NCI-H2081 treated with DMSO at 0.1 percent for 48 hours (cell line): Measurements from ENCODE around the gene CYB561D2.
"Not testable (repeated sequence)": the region's sequence is repeated elsewhere in the genome, so short reads cannot be mapped to it uniquely, and the experiment has no call there.

ENCODE experiments used
- DNase-seq: peaks from one replicate; lab custom pipeline; 2025; lab: John Stamatoyannopoulos, UW

CYB561D2 gene

GRCh38 chr3:50350527-50351322 lies at the start of gene CYB561D2, which contains the start of gene NPRL2:
CYB561D2 (plus strand) TSS chr3:50350862; CDS start chr3:50351434, 572 bp downstream.
NPRL2 (minus strand) TSS chr3:50350775; CDS start chr3:50350652, 123 bp downstream.
- peak; percentile 62 for DNase-seq

GRCh38 chr3:50302095-50303012 lies 48.3 kb upstream of the CYB561D2 start:
- DNase-seq: no peak

GRCh38 chr3:50303013-50303815 lies 47.4 kb upstream of the CYB561D2 start, which contains the start of gene HYAL1:
HYAL1 (minus strand) TSS chr3:50303574; CDS start chr3:50302956, 618 bp downstream.
- no peak for DNase-seq

GRCh38 chr3:50304601-50305000 lies 46.1 kb upstream of the CYB561D2 start:
- no peak for DNase-seq

GRCh38 chr3:50312041-50312440 lies 38.6 kb upstream of the CYB561D2 start:
- DNase-seq: not testable (repeated sequence)

GRCh38 chr3:50314342-50314741 lies 36.3 kb upstream of the CYB561D2 start:
- no peak for DNase-seq

GRCh38 chr3:50314816-50315215 lies 35.8 kb upstream of the CYB561D2 start:
- no peak for DNase-seq

- no peak for DNase-seq
These were observed 33.9 kb upstream of the CYB561D2 start for GRCh38 chr3:50316657-50317242.

- DNase-seq: no peak
These were observed 33.4 kb upstream of the CYB561D2 start for GRCh38 chr3:50317300-50317699.

- no peak for DNase-seq
These were observed 32.5 kb upstream of the CYB561D2 start for GRCh38 chr3:50318163-50318562.

GRCh38 chr3:50318615-50319014 lies 32.0 kb upstream of the CYB561D2 start:
- no peak for DNase-seq

GRCh38 chr3:50319181-50319893 lies 31.3 kb upstream of the CYB561D2 start:
- DNase-seq: no peak

GRCh38 chr3:50319894-50320625 lies 30.6 kb upstream of the CYB561D2 start:
- no peak for DNase-seq

- no peak for DNase-seq
These were observed 29.8 kb upstream of the CYB561D2 start for GRCh38 chr3:50320853-50321335.

- DNase-seq: no peak
These were observed 29.1 kb upstream of the CYB561D2 start for GRCh38 chr3:50321336-50322114.

- DNase-seq: no peak
These were observed 28.6 kb upstream of the CYB561D2 start for GRCh38 chr3:50322115-50322385.

GRCh38 chr3:50322386-50323091 lies 28.1 kb upstream of the CYB561D2 start, which contains the start of gene HYAL2:
HYAL2 (minus strand) TSS chr3:50322745; CDS start chr3:50320489, 2,256 bp downstream.
- no peak for DNase-seq

- DNase-seq: no peak
These were observed 27.5 kb upstream of the CYB561D2 start for GRCh38 chr3:50323092-50323600.
